Liver (tissue), 9 donors: ENCODE results near the gene OSBPL1A. TPM values are rescaled to one million over a fixed set of nuclear protein-coding genes. Genes with fewer than 3 reads are reported as not detected.
A peak's percentile ranks its signal among the peaks of the same experiment; 100 is the strongest.

ENCODE experiments used
- DNase-seq: peaks from one replicate; pipeline ENCODE4 v3.0.0-alpha.2; 2017; ENCODE audit warnings: low spot score
- H3K27ac ChIP-seq, 2 donors: one replicate each; pipeline ENCODE4 v1.7.0; 2013; ENCODE audit warnings: inconsistent platforms in 2 of 2, low read length in 2 of 2, control low read depth in 1 of 2, low read depth in 1 of 2, mild to moderate bottlenecking in 1 of 2
- H3K27me3 ChIP-seq, 4 donors: one replicate each; pipeline versions ENCODE4 v1.6.1 to v1.7.0; 2013; ENCODE audit warnings: low read length in 3 of 4, inconsistent platforms in 1 of 4, mild to moderate bottlenecking in 1 of 4, moderate library complexity in 1 of 4; ENCODE audit not compliant: control insufficient read depth in 4 of 4, insufficient read depth in 4 of 4
- H3K36me3 ChIP-seq, 4 donors: one replicate each; pipeline versions ENCODE4 v1.6.1 to v1.7.0; 2013; ENCODE audit warnings: low read length in 3 of 4, mild to moderate bottlenecking in 3 of 4, low read depth in 1 of 4, moderate library complexity in 1 of 4; ENCODE audit not compliant: control insufficient read depth in 4 of 4, insufficient read depth in 3 of 4
- H3K4me1 ChIP-seq, 4 donors: one replicate each; pipeline versions ENCODE4 v1.6.1 to v1.7.0; 2013; ENCODE audit warnings: low read length in 3 of 4, mild to moderate bottlenecking in 3 of 4, moderate library complexity in 1 of 4; ENCODE audit not compliant: control insufficient read depth in 4 of 4, insufficient read depth in 4 of 4
- H3K4me3 ChIP-seq, 3 donors: one replicate each; pipeline versions ENCODE4 v1.6.1 to v1.7.0; 2013; ENCODE audit warnings: low read length in 3 of 3, control low read depth in 1 of 3, low read depth in 1 of 3, mild to moderate bottlenecking in 1 of 3
- H3K9ac ChIP-seq, 2 donors: one replicate each; pipeline ENCODE4 v1.7.0; 2013; ENCODE audit warnings: low read length in 2 of 2, mild to moderate bottlenecking in 2 of 2, moderate library complexity in 2 of 2, control low read depth in 1 of 2, low read depth in 1 of 2
- H3K9me3 ChIP-seq, 4 donors: one replicate each; pipeline versions ENCODE4 v1.6.1 to v1.7.0; 2013; ENCODE audit warnings: low read length in 3 of 4; ENCODE audit not compliant: control insufficient read depth in 4 of 4
- CTCF ChIP-seq: fragments of 150-350 bp; IDR thresholded peaks from 2 replicates; pipeline ENCODE4 v1.5.1; 2017; ENCODE audit warnings: improper control_type of control experiment, low read depth, low read length; ENCODE audit not compliant: missing input control
- HNF4A ChIP-seq, 2 donors: conservative IDR thresholded peaks; 2 replicates each; pipeline ENCODE4 v1.6.1; 2016; ENCODE audit warnings: antibody characterized with exemption in 2 of 2, mild to moderate bottlenecking in 2 of 2
- JUND ChIP-seq, 2 donors: IDR thresholded peaks; 2 replicates each; pipeline ENCODE4 v1.6.1; 2016; ENCODE audit warnings: antibody characterized with exemption in 2 of 2
- MAX ChIP-seq: IDR thresholded peaks from 2 replicates; pipeline ENCODE4 v1.6.1; 2016; ENCODE audit warnings: antibody characterized with exemption
- NR2F2 ChIP-seq: IDR thresholded peaks from 2 replicates; pipeline ENCODE4 v1.6.1; 2016; ENCODE audit warnings: antibody characterized with exemption
- RAD21 ChIP-seq, 2 donors: IDR thresholded peaks; 2 replicates each; pipeline ENCODE4 v1.6.1; 2016; ENCODE audit warnings: antibody characterized with exemption in 2 of 2, mild to moderate bottlenecking in 2 of 2
- REST ChIP-seq: IDR thresholded peaks from 2 replicates; pipeline ENCODE4 v1.6.1; 2016; ENCODE audit warnings: antibody characterized with exemption, mild to moderate bottlenecking
- RXRA ChIP-seq, 2 donors: IDR thresholded peaks; 2 replicates each; pipeline ENCODE4 v1.6.1; 2017 to 2018; ENCODE audit warnings: antibody characterized with exemption in 2 of 2, mild to moderate bottlenecking in 1 of 2
- SP1 ChIP-seq: IDR thresholded peaks from 2 replicates; pipeline ENCODE4 v1.6.1; 2018; ENCODE audit warnings: antibody characterized with exemption, mild to moderate bottlenecking
- TAF1 ChIP-seq: conservative IDR thresholded peaks from 2 replicates; pipeline ENCODE4 v1.6.1; 2016; ENCODE audit warnings: antibody characterized with exemption, mild to moderate bottlenecking
- YY1 ChIP-seq: IDR thresholded peaks from 2 replicates; pipeline ENCODE4 v1.6.1; 2016; ENCODE audit warnings: antibody characterized with exemption, mild to moderate bottlenecking
- WGBS: extraction: QIAGEN DNeasy Blood & Tissue Kit; methylation state at CpG from one replicate; pipeline ENCODE4 v1.1.7; 2013; 5-methylcytosine and 5-hydroxymethylcytosine counted together
- polyA plus RNA-seq, 2 donors: library from polyadenylated mRNA; stranded (reverse) in 1 of 2; unstranded in 1 of 2; fragments of 200-250 nt in 1 of 2; fragments of >200 nt in 1 of 2; fragmentation: Nextera tagmentation in 1 of 2; extraction: Ambion mirVana in 1 of 2; gene quantifications; one replicate each; pipeline versions ENCODE4 v1.2.1 to v1.2.3, GENCODE V29; 2013 to 2015
- total RNA-seq, 2 donors: library from RNA; depleted of rRNA; stranded (reverse); fragments of >200 nt; gene quantifications; one replicate each; pipeline ENCODE4 v1.2.3, GENCODE V29; 2014
- donor health status: healthy.
- donor health status: healthy.
- donor health status: healthy.
- donor health status: healthy.
- donor health status: healthy.

Gene OSBPL1A
- total and polyA plus RNA-seq, 4 donors = 5.4 to 12.6 (median 8.9) TPM

GRCh38 chr18:24130494-24130893 lies 267.1 kb downstream of the OSBPL1A start:
- 78% methylated on average over 2 of the region's 2 CpGs for WGBS
- H3K4me1 ChIP-seq = peaks cover 0 to 3% (median 1%) of the 10 kb centered on the region in 4 donors
- no peaks in the 10 kb centered on the region for H3K27me3 ChIP-seq
- H3K9me3 ChIP-seq = no peaks in the 10 kb centered on the region
- H3K4me3 ChIP-seq = no peak overlapping the region
- TF ChIP-seq CTCF (no peak), REST (no peak), TAF1 (no peak), JUND (IDR thresholded peaks at IDR 0.05) (no peak), MAX (no peak), SP1 (no peak), RAD21 (IDR thresholded peaks at IDR 0.05) (no peak), HNF4A (conservative IDR thresholded peaks at IDR 0.05) (no peak), YY1 (no peak)
- peaks cover 10 to 67% (median 56%) of the 10 kb centered on the region in 4 donors for H3K36me3 ChIP-seq
- H3K9ac ChIP-seq = no peak overlapping the region
- DNase-seq = no peak
- no peak overlapping the region for H3K27ac ChIP-seq

GRCh38 chr18:24128700-24129099 lies 268.9 kb downstream of the OSBPL1A start:
- Histone ChIP-seq H3K4me3 (no peak overlapping the region), H3K9me3 (no peaks in the 10 kb centered on the region), H3K27ac (no peak overlapping the region), H3K27me3 (no peaks in the 10 kb centered on the region), H3K36me3 (peaks cover 12 to 78% (median 68%) of the 10 kb centered on the region in 4 donors), H3K4me1 (no peaks in the 10 kb centered on the region), H3K9ac (no peak overlapping the region)
- 88% methylated on average over 4 of the region's 4 CpGs for WGBS
- DNase-seq = no peak
- no peak for TF ChIP-seq NR2F2
- no peak for TF ChIP-seq HNF4A (conservative IDR thresholded peaks at IDR 0.05)
- TF ChIP-seq JUND (IDR thresholded peaks at IDR 0.05) = no peak
- TF ChIP-seq SP1 = no peak
- no peak for TF ChIP-seq RXRA (IDR thresholded peaks at IDR 0.05)
- no peak for TF ChIP-seq TAF1

GRCh38 chr18:24127735-24128134 lies 269.9 kb downstream of the OSBPL1A start:
- H3K27ac ChIP-seq = no peak overlapping the region
- peak in 1 of 2 donors; percentile 8 for TF ChIP-seq RXRA (IDR thresholded peaks at IDR 0.05)
- no peak for TF ChIP-seq REST
- 66% methylated on average over 3 of the region's 3 CpGs for WGBS
- no peaks in the 10 kb centered on the region for H3K9me3 ChIP-seq
- H3K36me3 ChIP-seq = peaks cover 12 to 73% (median 65%) of the 10 kb centered on the region in 4 donors
- no peaks in the 10 kb centered on the region for H3K27me3 ChIP-seq
- no peak for DNase-seq
- H3K9ac ChIP-seq = no peak overlapping the region
- no peak overlapping the region for H3K4me3 ChIP-seq
- no peaks in the 10 kb centered on the region for H3K4me1 ChIP-seq
